Measurements from ENCODE around the gene SRRD.

SRRD gene

GRCh38 chr22:26457661-26458272, 25.9 kb upstream of the SRRD start:
- H3K4me1 ChIP-seq (ENCODE audit: control insufficient read depth, insufficient read depth, low read length) = no peaks in the 10 kb centered on the region
- no peak for DNase-seq (ENCODE audit: low read depth, low spot score)
- H3K36me3 ChIP-seq (ENCODE audit: control insufficient read depth, insufficient read depth, low read length) = peaks cover 15% of the 10 kb centered on the region
- WGBS (ENCODE audit: insufficient coverage, insufficient read length) = no CpG with 5 or more reads among the region's 26 CpGs
- no peaks in the 10 kb centered on the region for H3K9me3 ChIP-seq (ENCODE audit: control insufficient read depth, insufficient read depth, low read length)
- no peak overlapping the region for H3K4me3 ChIP-seq (ENCODE audit: low read length)
- no peaks in the 10 kb centered on the region for H3K27me3 ChIP-seq (ENCODE audit: control insufficient read depth, insufficient read depth, low read length)
- H3K27ac ChIP-seq (ENCODE audit: low read length) = no peak overlapping the region

- Histone ChIP-seq H3K27me3 (ENCODE audit: control insufficient read depth, insufficient read depth, low read length) (no peaks in the 10 kb centered on the region), H3K9me3 (ENCODE audit: control insufficient read depth, insufficient read depth, low read length) (no peaks in the 10 kb centered on the region), H3K4me1 (ENCODE audit: control insufficient read depth, insufficient read depth, low read length) (no peaks in the 10 kb centered on the region), H3K27ac (ENCODE audit: low read length) (no peak overlapping the region), H3K4me3 (ENCODE audit: low read length) (no peak overlapping the region), H3K36me3 (ENCODE audit: control insufficient read depth, insufficient read depth, low read length) (peaks cover 31% of the 10 kb centered on the region)
- no peak for DNase-seq (ENCODE audit: low read depth, low spot score)
- no CpG with 5 or more reads among the region's 6 CpGs for WGBS (ENCODE audit: insufficient coverage, insufficient read length)
These were observed 23.5 kb upstream of the SRRD start for GRCh38 chr22:26460202-26460601.

DNA sequence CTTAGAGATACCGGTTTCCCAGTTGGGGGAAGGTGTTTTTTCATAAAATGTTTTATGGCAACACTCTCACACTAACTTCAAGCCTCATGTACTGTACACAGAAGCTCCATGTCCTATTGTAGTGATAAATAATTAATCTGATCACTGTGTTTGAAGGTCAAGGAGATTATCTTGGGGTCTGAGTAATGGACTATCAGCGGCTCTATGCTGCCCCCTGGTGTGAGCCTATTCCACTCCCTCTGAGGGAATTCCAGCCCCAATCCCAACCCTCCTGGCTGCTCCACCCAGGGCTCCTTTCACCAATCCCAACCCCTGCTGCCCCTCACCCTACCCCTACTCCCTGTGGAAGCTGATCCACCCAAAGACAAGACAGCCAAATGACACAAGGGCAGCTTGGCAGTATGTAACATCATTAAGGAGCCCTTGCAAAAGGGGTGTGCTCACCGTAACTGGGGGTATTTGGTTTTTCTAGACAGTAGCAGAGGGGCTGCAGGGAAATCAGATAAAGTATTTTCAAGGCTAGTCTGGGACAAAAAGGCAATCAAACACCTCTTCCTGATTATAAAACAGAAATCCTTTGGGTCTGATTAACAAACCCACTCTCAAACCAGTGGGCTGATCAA, 22.4 kb upstream of the SRRD start:
- Histone ChIP-seq H3K36me3 (ENCODE audit: control insufficient read depth, insufficient read depth, low read length) (peaks cover 41% of the 10 kb centered on the region), H3K9me3 (ENCODE audit: control insufficient read depth, insufficient read depth, low read length) (no peaks in the 10 kb centered on the region), H3K4me1 (ENCODE audit: control insufficient read depth, insufficient read depth, low read length) (no peaks in the 10 kb centered on the region), H3K27me3 (ENCODE audit: control insufficient read depth, insufficient read depth, low read length) (no peaks in the 10 kb centered on the region), H3K4me3 (ENCODE audit: low read length) (no peak overlapping the region), H3K27ac (ENCODE audit: low read length) (no peak overlapping the region)
- DNase-seq (ENCODE audit: low read depth, low spot score) = peak; percentile 52
- no CpG with 5 or more reads among the region's 3 CpGs for WGBS (ENCODE audit: insufficient coverage, insufficient read length)

DNA sequence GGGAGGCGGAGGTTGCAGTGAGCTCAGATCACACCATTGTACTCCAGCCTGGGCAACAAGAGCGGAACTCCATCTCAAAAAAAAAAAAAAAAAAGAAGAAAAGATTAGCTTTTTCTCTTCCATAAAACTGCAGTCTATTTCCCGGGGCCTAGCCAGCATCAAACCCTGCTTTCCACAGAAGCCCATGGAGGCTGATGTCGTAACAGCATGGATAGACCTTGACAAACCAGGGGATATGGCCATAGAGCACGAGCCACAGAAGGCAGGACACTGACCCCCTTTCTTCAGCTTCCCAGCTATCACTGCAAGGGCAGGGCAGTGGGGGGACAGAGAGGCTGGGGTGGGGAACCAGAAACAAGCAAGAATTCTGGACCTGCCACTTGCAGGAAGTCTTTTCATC, 21.6 kb upstream of the SRRD start:
- no peaks in the 10 kb centered on the region for H3K27me3 ChIP-seq (ENCODE audit: control insufficient read depth, insufficient read depth, low read length)
- no peak overlapping the region for H3K27ac ChIP-seq (ENCODE audit: low read length)
- H3K4me1 ChIP-seq (ENCODE audit: control insufficient read depth, insufficient read depth, low read length) = no peaks in the 10 kb centered on the region
- H3K36me3 ChIP-seq (ENCODE audit: control insufficient read depth, insufficient read depth, low read length) = peaks cover 41% of the 10 kb centered on the region
- no peak for DNase-seq (ENCODE audit: low read depth, low spot score)
- no CpG with 5 or more reads among the region's 5 CpGs for WGBS (ENCODE audit: insufficient coverage, insufficient read length)
- H3K9me3 ChIP-seq (ENCODE audit: control insufficient read depth, insufficient read depth, low read length) = no peaks in the 10 kb centered on the region
- H3K4me3 ChIP-seq (ENCODE audit: low read length) = no peak overlapping the region

DNA sequence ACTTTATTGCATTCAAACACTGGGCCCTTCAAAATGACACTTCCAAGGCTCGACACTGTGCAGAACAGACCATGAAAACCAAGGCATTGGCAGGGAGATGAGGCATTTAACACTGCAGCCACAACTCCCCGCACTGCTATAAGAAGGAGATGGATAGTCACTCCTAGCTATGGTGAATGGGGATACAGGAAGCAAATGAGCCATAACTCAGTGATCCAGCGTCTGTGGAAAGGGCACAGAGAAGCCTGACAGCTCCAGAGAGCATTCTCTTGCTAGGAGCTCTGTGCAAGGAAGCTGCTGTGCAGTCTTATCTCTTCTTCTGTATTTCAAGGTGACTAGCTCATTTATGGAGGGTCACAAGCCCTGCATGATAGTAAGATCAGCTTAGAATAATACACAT, 21.0 kb upstream of the SRRD start:
- DNase-seq (ENCODE audit: low read depth, low spot score) = no peak
- no peaks in the 10 kb centered on the region for H3K27me3 ChIP-seq (ENCODE audit: control insufficient read depth, insufficient read depth, low read length)
- WGBS (ENCODE audit: insufficient coverage, insufficient read length) = no CpG with 5 or more reads among the region's 3 CpGs
- H3K36me3 ChIP-seq (ENCODE audit: control insufficient read depth, insufficient read depth, low read length) = peaks cover 37% of the 10 kb centered on the region
- H3K9me3 ChIP-seq (ENCODE audit: control insufficient read depth, insufficient read depth, low read length) = no peaks in the 10 kb centered on the region
- no peaks in the 10 kb centered on the region for H3K4me1 ChIP-seq (ENCODE audit: control insufficient read depth, insufficient read depth, low read length)
- no peak overlapping the region for H3K4me3 ChIP-seq (ENCODE audit: low read length)
- H3K27ac ChIP-seq (ENCODE audit: low read length) = no peak overlapping the region

DNA sequence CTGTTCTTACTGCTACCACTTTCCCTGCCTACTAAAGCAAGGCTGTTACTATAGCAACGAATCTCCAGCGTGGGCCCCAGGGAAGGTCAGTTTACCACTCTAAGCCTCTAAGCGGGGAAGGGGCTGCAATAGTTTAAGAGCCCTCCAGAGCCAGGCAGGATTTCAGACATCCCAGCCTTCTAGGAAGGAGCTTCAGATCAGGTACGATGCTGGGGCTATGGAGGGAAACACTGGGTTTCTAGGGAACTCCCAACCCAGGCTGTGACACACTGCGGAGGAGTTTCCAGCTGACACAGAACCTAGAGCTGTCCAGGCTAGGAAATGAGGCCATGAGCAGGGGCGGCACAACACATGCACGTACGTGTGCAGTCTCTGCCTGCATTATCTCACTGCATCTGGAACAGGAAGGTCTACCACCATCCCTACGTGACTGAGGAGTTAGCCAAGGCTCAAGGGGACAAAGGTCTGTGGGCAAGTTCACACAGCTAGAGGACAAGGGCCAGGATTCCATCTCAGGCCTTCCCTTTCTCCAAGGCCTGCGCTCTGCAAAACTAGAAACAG, 20.5 kb upstream of the SRRD start:
- WGBS (ENCODE audit: insufficient coverage, insufficient read length) = no CpG with 5 or more reads among the region's 10 CpGs
- no peaks in the 10 kb centered on the region for H3K4me1 ChIP-seq (ENCODE audit: control insufficient read depth, insufficient read depth, low read length)
- H3K27me3 ChIP-seq (ENCODE audit: control insufficient read depth, insufficient read depth, low read length) = no peaks in the 10 kb centered on the region
- H3K9me3 ChIP-seq (ENCODE audit: control insufficient read depth, insufficient read depth, low read length) = no peaks in the 10 kb centered on the region
- no peak for DNase-seq (ENCODE audit: low read depth, low spot score)
- H3K27ac ChIP-seq (ENCODE audit: low read length) = no peak overlapping the region
- H3K4me3 ChIP-seq (ENCODE audit: low read length) = no peak overlapping the region
- peaks cover 32% of the 10 kb centered on the region; the same call in 1 of the 2 replicates for H3K36me3 ChIP-seq (ENCODE audit: control insufficient read depth, insufficient read depth, low read length)

DNA sequence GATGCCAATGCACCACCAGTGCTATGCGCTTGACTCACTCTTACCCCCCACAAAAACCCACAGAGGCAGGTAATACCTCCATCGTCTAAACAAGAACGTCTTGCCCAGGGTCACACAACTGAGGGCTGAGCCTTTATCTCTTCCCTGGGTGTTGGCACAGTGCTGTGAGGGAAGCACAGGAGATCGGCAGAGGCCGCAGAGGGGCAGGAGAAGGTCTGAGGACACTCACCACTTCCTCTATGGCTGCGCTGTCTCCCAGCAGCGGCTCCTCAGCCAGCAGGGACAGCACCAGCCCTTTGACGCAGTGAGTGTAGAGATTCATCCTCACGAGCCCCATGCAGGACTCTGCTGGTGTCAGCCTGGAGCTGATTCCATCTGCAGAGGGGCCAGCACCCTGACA, 20.0 kb upstream of the SRRD start:
- Histone ChIP-seq H3K9me3 (ENCODE audit: control insufficient read depth, insufficient read depth, low read length) (no peaks in the 10 kb centered on the region), H3K4me1 (ENCODE audit: control insufficient read depth, insufficient read depth, low read length) (no peaks in the 10 kb centered on the region), H3K36me3 (ENCODE audit: control insufficient read depth, insufficient read depth, low read length) (peaks cover 34% of the 10 kb centered on the region; the same call in 1 of the 2 replicates), H3K27ac (ENCODE audit: low read length) (no peak overlapping the region), H3K27me3 (ENCODE audit: control insufficient read depth, insufficient read depth, low read length) (no peaks in the 10 kb centered on the region), H3K4me3 (ENCODE audit: low read length) (no peak overlapping the region)
- no peak for DNase-seq (ENCODE audit: low read depth, low spot score)
- no CpG with 5 or more reads among the region's 9 CpGs for WGBS (ENCODE audit: insufficient coverage, insufficient read length)

DNA sequence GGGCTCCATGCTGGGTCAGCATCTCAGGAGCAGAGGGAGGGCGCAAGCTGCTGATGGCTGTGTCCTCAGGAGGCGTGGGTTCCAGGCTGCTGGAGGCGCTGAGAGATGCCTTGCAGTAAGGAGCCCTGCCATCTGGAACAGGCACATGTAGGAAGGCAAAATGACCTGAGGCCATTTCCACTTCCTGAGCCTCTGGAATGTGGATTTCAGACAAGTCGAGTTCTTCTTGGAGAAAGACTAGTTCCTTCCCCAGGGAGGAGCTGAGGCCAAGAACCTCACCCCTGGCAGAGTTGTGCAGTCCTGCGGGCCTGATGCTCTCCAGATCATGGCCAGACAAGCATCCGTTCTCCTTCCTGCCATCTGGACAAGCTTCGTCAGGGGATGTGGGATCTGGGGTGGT, 19.4 kb upstream of the SRRD start:
- DNase-seq (ENCODE audit: low read depth, low spot score) = no peak
- Histone ChIP-seq H3K4me1 (ENCODE audit: control insufficient read depth, insufficient read depth, low read length) (no peaks in the 10 kb centered on the region), H3K27ac (ENCODE audit: low read length) (no peak overlapping the region), H3K36me3 (ENCODE audit: control insufficient read depth, insufficient read depth, low read length) (peaks cover 34% of the 10 kb centered on the region; the same call in 1 of the 2 replicates), H3K4me3 (ENCODE audit: low read length) (no peak overlapping the region), H3K9me3 (ENCODE audit: control insufficient read depth, insufficient read depth, low read length) (no peaks in the 10 kb centered on the region), H3K27me3 (ENCODE audit: control insufficient read depth, insufficient read depth, low read length) (no peaks in the 10 kb centered on the region)
- no CpG with 5 or more reads among the region's 7 CpGs for WGBS (ENCODE audit: insufficient coverage, insufficient read length)

DNA sequence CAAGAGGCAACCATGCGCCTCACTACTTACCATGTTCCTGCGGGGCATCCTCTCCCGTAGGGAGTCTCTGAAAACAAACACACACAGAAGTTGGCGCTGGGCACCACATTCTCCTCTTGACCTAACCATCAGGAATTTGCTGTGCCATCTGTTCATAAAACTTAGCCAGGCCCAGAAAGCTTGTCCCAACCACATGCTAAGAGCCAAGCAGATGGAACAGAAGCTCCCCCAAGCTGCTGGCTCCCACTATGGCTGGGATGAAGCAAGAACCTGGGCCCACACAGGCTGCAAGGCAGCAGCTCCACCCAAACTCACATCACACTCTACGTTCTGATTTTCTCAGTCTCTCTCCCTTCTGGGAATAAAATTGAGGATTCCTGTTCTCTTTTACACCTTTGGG, 17.5 kb upstream of the SRRD start:
- no CpG with 5 or more reads among the region's 5 CpGs for WGBS (ENCODE audit: insufficient coverage, insufficient read length)
- Histone ChIP-seq H3K4me1 (ENCODE audit: control insufficient read depth, insufficient read depth, low read length) (no peaks in the 10 kb centered on the region), H3K4me3 (ENCODE audit: low read length) (no peak overlapping the region), H3K27me3 (ENCODE audit: control insufficient read depth, insufficient read depth, low read length) (no peaks in the 10 kb centered on the region), H3K27ac (ENCODE audit: low read length) (no peak overlapping the region), H3K36me3 (ENCODE audit: control insufficient read depth, insufficient read depth, low read length) (peaks cover 41% of the 10 kb centered on the region; the same call in 1 of the 2 replicates), H3K9me3 (ENCODE audit: control insufficient read depth, insufficient read depth, low read length) (no peaks in the 10 kb centered on the region)
- DNase-seq (ENCODE audit: low read depth, low spot score) = no peak

- no peak for DNase-seq (ENCODE audit: low read depth, low spot score)
- no peak overlapping the region for H3K27ac ChIP-seq (ENCODE audit: low read length)
- H3K36me3 ChIP-seq (ENCODE audit: control insufficient read depth, insufficient read depth, low read length) = peaks cover 23% of the 10 kb centered on the region; the same call in 1 of the 2 replicates
- no peaks in the 10 kb centered on the region for H3K9me3 ChIP-seq (ENCODE audit: control insufficient read depth, insufficient read depth, low read length)
- H3K4me3 ChIP-seq (ENCODE audit: low read length) = no peak overlapping the region
- H3K4me1 ChIP-seq (ENCODE audit: control insufficient read depth, insufficient read depth, low read length) = no peaks in the 10 kb centered on the region
- no CpG with 5 or more reads among the region's 2 CpGs for WGBS (ENCODE audit: insufficient coverage, insufficient read length)
- H3K27me3 ChIP-seq (ENCODE audit: control insufficient read depth, insufficient read depth, low read length) = no peaks in the 10 kb centered on the region
These were observed 12.9 kb upstream of the SRRD start for GRCh38 chr22:26470807-26471206.
